NT2/D1 (cell line): ENCODE data around the gene TNFAIP2.

ENCODE experiments used
- SUZ12 ChIP-seq: IDR thresholded peaks from 2 replicates; pipeline ENCODE4 v1.6.1; 2011; ENCODE audit not compliant: insufficient read length, insufficient read depth; ENCODE audit errors: extremely low read depth
- YY1 ChIP-seq: IDR thresholded peaks from 2 replicates; pipeline ENCODE4 v1.6.1; 2011; ENCODE audit not compliant: insufficient read length, insufficient read depth

GRCh38 chr14:103129301-103130016 is 6.2 kb downstream of the TNFAIP2 start:
- TF ChIP-seq SUZ12: no peak
- TF ChIP-seq YY1: no peak
